ENCODE measurements around the gene CARD8.

Gene CARD8

DNA sequence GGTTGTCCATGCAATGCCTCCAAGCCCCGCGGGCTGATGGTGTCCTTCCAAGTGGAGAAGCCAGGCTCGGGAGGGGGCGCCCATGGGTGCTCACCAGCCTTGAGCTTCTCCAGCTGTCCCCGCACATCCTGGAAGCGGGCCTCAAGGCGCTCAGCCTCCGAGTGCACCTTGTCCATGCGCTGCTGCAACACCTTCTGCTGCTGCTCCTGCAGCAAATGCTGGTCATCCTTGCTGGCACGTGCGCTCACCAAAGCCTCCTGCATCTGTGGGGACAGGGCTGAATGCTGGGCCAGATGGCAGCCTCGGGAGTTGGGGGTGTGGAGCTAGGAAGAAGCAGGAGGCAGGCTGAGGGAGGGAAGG is 46.9 kb upstream of the CARD8 start:
- Histone ChIP-seq H3K27me3 (ENCODE audit: insufficient read depth, poor library complexity, severe bottlenecking) (peaks cover 2% of the 10 kb centered on the region), H3K27ac (replicated peaks) (no peak overlapping the region), H3K4me3 (replicated peaks; ENCODE audit: insufficient read depth, low read length) (no peak overlapping the region)
- DNase-seq (ENCODE audit: low read depth in 1 of 2, low spot score in 1 of 2), result no peak
- TF ChIP-seq SPI1 (IDR thresholded peaks at IDR 0.05; ENCODE audit: borderline replicate concordance, low read depth), result no peak
- TF ChIP-seq, protein P1, sequence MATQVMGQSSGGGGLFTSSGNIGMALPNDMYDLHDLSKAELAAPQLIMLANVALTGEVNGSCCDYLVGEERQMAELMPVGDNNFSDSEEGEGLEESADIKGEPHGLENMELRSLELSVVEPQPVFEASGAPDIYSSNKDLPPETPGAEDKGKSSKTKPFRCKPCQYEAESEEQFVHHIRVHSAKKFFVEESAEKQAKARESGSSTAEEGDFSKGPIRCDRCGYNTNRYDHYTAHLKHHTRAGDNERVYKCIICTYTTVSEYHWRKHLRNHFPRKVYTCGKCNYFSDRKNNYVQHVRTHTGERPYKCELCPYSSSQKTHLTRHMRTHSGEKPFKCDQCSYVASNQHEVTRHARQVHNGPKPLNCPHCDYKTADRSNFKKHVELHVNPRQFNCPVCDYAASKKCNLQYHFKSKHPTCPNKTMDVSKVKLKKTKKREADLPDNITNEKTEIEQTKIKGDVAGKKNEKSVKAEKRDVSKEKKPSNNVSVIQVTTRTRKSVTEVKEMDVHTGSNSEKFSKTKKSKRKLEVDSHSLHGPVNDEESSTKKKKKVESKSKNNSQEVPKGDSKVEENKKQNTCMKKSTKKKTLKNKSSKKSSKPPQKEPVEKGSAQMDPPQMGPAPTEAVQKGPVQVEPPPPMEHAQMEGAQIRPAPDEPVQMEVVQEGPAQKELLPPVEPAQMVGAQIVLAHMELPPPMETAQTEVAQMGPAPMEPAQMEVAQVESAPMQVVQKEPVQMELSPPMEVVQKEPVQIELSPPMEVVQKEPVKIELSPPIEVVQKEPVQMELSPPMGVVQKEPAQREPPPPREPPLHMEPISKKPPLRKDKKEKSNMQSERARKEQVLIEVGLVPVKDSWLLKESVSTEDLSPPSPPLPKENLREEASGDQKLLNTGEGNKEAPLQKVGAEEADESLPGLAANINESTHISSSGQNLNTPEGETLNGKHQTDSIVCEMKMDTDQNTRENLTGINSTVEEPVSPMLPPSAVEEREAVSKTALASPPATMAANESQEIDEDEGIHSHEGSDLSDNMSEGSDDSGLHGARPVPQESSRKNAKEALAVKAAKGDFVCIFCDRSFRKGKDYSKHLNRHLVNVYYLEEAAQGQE (IDR thresholded peaks at IDR 0.05; ENCODE audit: insufficient replicate concordance, low read depth), result no peak
- no peak for TF ChIP-seq POLR2AphosphoS5 (IDR thresholded peaks at IDR 0.05; ENCODE audit: low read depth)
- TF ChIP-seq, protein P2, sequence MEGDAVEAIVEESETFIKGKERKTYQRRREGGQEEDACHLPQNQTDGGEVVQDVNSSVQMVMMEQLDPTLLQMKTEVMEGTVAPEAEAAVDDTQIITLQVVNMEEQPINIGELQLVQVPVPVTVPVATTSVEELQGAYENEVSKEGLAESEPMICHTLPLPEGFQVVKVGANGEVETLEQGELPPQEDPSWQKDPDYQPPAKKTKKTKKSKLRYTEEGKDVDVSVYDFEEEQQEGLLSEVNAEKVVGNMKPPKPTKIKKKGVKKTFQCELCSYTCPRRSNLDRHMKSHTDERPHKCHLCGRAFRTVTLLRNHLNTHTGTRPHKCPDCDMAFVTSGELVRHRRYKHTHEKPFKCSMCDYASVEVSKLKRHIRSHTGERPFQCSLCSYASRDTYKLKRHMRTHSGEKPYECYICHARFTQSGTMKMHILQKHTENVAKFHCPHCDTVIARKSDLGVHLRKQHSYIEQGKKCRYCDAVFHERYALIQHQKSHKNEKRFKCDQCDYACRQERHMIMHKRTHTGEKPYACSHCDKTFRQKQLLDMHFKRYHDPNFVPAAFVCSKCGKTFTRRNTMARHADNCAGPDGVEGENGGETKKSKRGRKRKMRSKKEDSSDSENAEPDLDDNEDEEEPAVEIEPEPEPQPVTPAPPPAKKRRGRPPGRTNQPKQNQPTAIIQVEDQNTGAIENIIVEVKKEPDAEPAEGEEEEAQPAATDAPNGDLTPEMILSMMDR (IDR thresholded peaks at IDR 0.05; ENCODE audit: insufficient read depth, low read length), result no peak
- no peak for TF ChIP-seq GABPA (IDR thresholded peaks at IDR 0.05; ENCODE audit: low read depth)

DNA sequence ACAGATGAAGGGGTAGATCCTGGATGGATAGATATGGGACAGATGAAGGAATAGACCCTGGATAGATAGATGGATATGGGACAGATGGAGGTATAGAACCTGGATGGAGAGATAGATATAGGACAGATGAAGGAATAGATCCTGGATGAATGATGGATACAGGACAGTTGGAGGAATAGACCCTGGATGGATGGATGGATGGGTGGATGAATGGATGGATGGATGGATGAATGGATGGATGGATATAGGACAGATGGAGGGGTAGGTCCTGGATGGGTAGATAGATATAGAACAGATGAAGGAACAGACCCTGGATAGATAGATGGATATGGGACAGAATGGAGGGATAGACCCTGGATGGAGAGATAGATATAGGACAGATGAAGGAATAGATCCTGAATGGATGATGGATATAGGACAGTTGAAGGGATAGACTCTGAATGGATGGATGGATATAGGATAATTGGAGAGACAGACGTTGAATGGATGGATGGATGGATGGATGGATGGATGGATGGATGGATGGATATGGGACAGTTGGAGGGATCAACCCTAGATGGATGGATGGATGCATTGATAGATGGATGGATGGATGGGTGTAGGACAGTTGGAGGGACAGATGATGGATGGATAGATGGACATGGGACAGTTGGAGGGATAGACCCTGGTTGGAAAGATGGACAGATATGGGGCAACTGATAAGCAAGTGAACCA is 46.3 kb upstream of the CARD8 start:
- H3K4me3 ChIP-seq (replicated peaks; ENCODE audit: insufficient read depth, low read length), result no peak overlapping the region
- peaks cover 2% of the 10 kb centered on the region for H3K27me3 ChIP-seq (ENCODE audit: insufficient read depth, poor library complexity, severe bottlenecking)
- no peak for DNase-seq (ENCODE audit: low read depth in 1 of 2, low spot score in 1 of 2)
- TF ChIP-seq POLR2AphosphoS5 (IDR thresholded peaks at IDR 0.05; ENCODE audit: low read depth) (no peak), GABPA (IDR thresholded peaks at IDR 0.05; ENCODE audit: low read depth) (no peak), SPI1 (IDR thresholded peaks at IDR 0.05; ENCODE audit: borderline replicate concordance, low read depth) (no peak)
- TF ChIP-seq, protein P2 (IDR thresholded peaks at IDR 0.05; ENCODE audit: insufficient read depth, low read length), result no peak
- TF ChIP-seq, protein P1 (IDR thresholded peaks at IDR 0.05; ENCODE audit: insufficient replicate concordance, low read depth), result no peak
- no peak overlapping the region for H3K27ac ChIP-seq (replicated peaks)

DNA sequence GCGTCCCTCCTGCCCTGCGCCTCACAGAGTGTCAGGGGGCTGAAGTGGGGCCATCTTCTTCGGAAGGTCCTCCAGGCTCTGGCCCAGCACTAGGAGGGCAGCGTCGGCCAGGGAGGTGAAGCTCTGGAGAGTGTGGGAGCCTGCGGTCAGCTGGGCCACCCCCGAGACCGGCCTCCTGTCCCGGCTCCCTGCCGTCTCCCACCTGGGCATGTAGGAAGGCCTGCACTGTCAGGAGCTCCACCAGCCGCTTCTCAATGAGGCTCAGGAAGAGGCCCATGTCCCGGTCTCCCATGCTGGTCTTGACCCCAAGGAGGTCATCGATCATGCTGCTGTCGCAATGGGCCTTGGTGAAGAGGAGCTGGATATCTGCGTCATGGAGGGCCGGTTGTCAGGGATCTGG is 42.3 kb upstream of the CARD8 start:
- Histone ChIP-seq H3K4me3 (replicated peaks; ENCODE audit: insufficient read depth, low read length) (no peak overlapping the region), H3K27ac (replicated peaks) (no peak overlapping the region), H3K27me3 (ENCODE audit: insufficient read depth, poor library complexity, severe bottlenecking) (peaks cover under 1% of the 10 kb centered on the region)
- TF ChIP-seq, protein P1 (IDR thresholded peaks at IDR 0.05; ENCODE audit: insufficient replicate concordance, low read depth), result no peak
- TF ChIP-seq, protein P2 (IDR thresholded peaks at IDR 0.05; ENCODE audit: insufficient read depth, low read length), result no peak
- TF ChIP-seq POLR2AphosphoS5 (IDR thresholded peaks at IDR 0.05; ENCODE audit: low read depth) (no peak), SPI1 (IDR thresholded peaks at IDR 0.05; ENCODE audit: borderline replicate concordance, low read depth) (no peak), GABPA (IDR thresholded peaks at IDR 0.05; ENCODE audit: low read depth) (no peak)
- no peak for DNase-seq (ENCODE audit: low read depth in 1 of 2, low spot score in 1 of 2)

Measured in HL-60 (cell line).